IMR-90 (cell line): Measurements from ENCODE around the gene LRP1B. TPM values are rescaled to one million over a fixed set of nuclear protein-coding genes. Genes with fewer than 3 reads are reported as not detected.

Source experiments
- ATAC-seq: fragments of 200-7000 bp; cut with Tn5 transposase; 2 replicates; pipeline ENCODE4 v1.9.1; 2020; ENCODE audit warnings: low read depth, mild to moderate bottlenecking, moderate library complexity
- BruUV-seq: library from RNA; stranded (reverse); fragments of 400-500 nt; replicated peaks from 2 replicates; lab custom pipeline; 2021; lab: Mats Ljungman, UMichigan
- CTCF ChIA-PET: fragments of 300-600 bp; formaldehyde crosslinking; extraction: SDS; loops from one replicate; lab custom pipeline; 2021; ENCODE audit warnings: antibody characterized with exemption; lab: Yijun Ruan, JAX
- POLR2A ChIA-PET: fragments of 300-600 bp; sonication (Branson Sonifier 250); formaldehyde crosslinking; loops from one replicate; lab custom pipeline; 2022; ENCODE audit warnings: antibody characterized with exemption; ENCODE audit not compliant: unreplicated experiment; lab: Charles Lee
- DNase-seq: peaks from one replicate; pipeline ENCODE4 v3.0.0; 2013
- H2AFZ ChIP-seq: replicated peaks from 2 replicates; pipeline ENCODE3; 2013; ENCODE audit warnings: low read length, mild to moderate bottlenecking; ENCODE audit not compliant: poor library complexity
- H2AK5ac ChIP-seq: 2 replicates; pipeline ENCODE4 v1.6.1; 2013; ENCODE audit warnings: low read depth, low read length, inconsistent platforms
- H2AK9ac ChIP-seq: replicated peaks from 2 replicates; pipeline ENCODE3; 2013; ENCODE audit warnings: mild to moderate bottlenecking, low read depth, low read length, moderate library complexity; ENCODE audit not compliant: poor library complexity
- H2BK120ac ChIP-seq: 2 replicates; pipeline ENCODE4 v1.6.1; 2013; ENCODE audit warnings: low read depth, low read length, inconsistent platforms
- H2BK15ac ChIP-seq: 3 replicates; pipeline ENCODE4 v1.6.1; 2013; ENCODE audit warnings: low read depth, low read length, inconsistent platforms
- H2BK20ac ChIP-seq: 2 replicates; pipeline ENCODE4 v1.6.1; 2013; ENCODE audit warnings: low read depth, mild to moderate bottlenecking, inconsistent platforms, low read length, moderate library complexity
- H2BK5ac ChIP-seq: 2 replicates; pipeline ENCODE4 v1.6.1; 2013; ENCODE audit warnings: mild to moderate bottlenecking, low read depth, low read length, inconsistent platforms; ENCODE audit not compliant: poor library complexity, severe bottlenecking
- H3K14ac ChIP-seq: replicated peaks from 2 replicates; pipeline ENCODE4 v1.6.1; 2013; ENCODE audit warnings: low read depth, low read length, inconsistent platforms
- H3K18ac ChIP-seq: 2 replicates; pipeline ENCODE4 v1.6.1; 2013; ENCODE audit warnings: low read depth, low read length, control low read depth
- H3K23ac ChIP-seq: 2 replicates; pipeline ENCODE4 v1.6.1; 2013; ENCODE audit warnings: low read depth, low read length, inconsistent platforms
- H3K27ac ChIP-seq: 2 replicates; pipeline ENCODE4 v1.5.1; 2013; ENCODE audit warnings: mild to moderate bottlenecking, control low read depth, low read length; ENCODE audit not compliant: insufficient read depth
- H3K27me3 ChIP-seq: 2 replicates; pipeline ENCODE4 v1.6.1; 2013; ENCODE audit warnings: low read length; ENCODE audit not compliant: control insufficient read depth, insufficient read depth
- H3K36me3 ChIP-seq: 2 replicates; pipeline ENCODE4 v1.6.1; 2013; ENCODE audit warnings: low read length, mixed read lengths; ENCODE audit not compliant: control insufficient read depth, insufficient read depth
- H3K4ac ChIP-seq: 2 replicates; pipeline ENCODE4 v1.6.1; 2013; ENCODE audit warnings: low read depth, low read length, inconsistent platforms
- H3K4me1 ChIP-seq: 2 replicates; pipeline ENCODE4 v1.6.1; 2013; ENCODE audit warnings: low read length, mixed read lengths; ENCODE audit not compliant: control insufficient read depth, insufficient read depth
- H3K4me2 ChIP-seq: 2 replicates; pipeline ENCODE4 v1.6.1; 2013; ENCODE audit warnings: low read depth, mild to moderate bottlenecking, control low read depth, low read length, moderate library complexity
- H3K4me3 ChIP-seq: 2 replicates; pipeline ENCODE4 v1.5.1; 2013; ENCODE audit warnings: low read depth, mild to moderate bottlenecking, control low read depth, low read length, moderate library complexity; ENCODE audit not compliant: insufficient read depth
- H3K56ac ChIP-seq: 2 replicates; pipeline ENCODE4 v1.6.1; 2013; ENCODE audit warnings: low read length, inconsistent platforms; ENCODE audit not compliant: insufficient read depth; ENCODE audit errors: extremely low read depth
- H3K79me1 ChIP-seq, 2 experiments: 2 replicates each; pipeline ENCODE4 v1.6.1; 2013; ENCODE audit warnings: low read length in 2 of 2, inconsistent platforms in 1 of 2, low read depth in 1 of 2
- H3K9ac ChIP-seq: 2 replicates; pipeline ENCODE4 v1.6.1; 2013; ENCODE audit warnings: low read depth, low read length, control low read depth
- H3K9me1 ChIP-seq: 2 replicates; pipeline ENCODE4 v1.6.1; 2013; ENCODE audit warnings: low read length, inconsistent platforms; ENCODE audit not compliant: insufficient read depth
- H3K9me3 ChIP-seq: 2 replicates; pipeline ENCODE4 v1.6.1; 2013; ENCODE audit warnings: low read length; ENCODE audit not compliant: control insufficient read depth, insufficient read depth
- H4K20me1 ChIP-seq: 2 replicates; pipeline ENCODE4 v1.6.1; 2013; ENCODE audit warnings: low read length, inconsistent platforms; ENCODE audit not compliant: insufficient read depth
- H4K5ac ChIP-seq: 2 replicates; pipeline ENCODE4 v1.6.1; 2013; ENCODE audit warnings: mild to moderate bottlenecking, low read depth, low read length, control low read depth
- H4K8ac ChIP-seq, 2 experiments: 2 replicates each; pipeline ENCODE4 v1.6.1; 2013; ENCODE audit warnings: low read depth in 2 of 2, low read length in 2 of 2, control low read depth in 1 of 2, inconsistent platforms in 1 of 2
- H4K91ac ChIP-seq: 2 replicates; pipeline ENCODE4 v1.6.1; 2013; ENCODE audit warnings: low read depth, low read length, inconsistent platforms; ENCODE audit not compliant: insufficient read depth
- BHLHE40 ChIP-seq: fragments of 150-350 bp; IDR thresholded peaks from 2 replicates; pipeline ENCODE4 v1.6.1; 2016; ENCODE audit warnings: mild to moderate bottlenecking, low read depth, low read length
- CEBPB ChIP-seq: IDR thresholded peaks from 2 replicates; pipeline ENCODE4 v1.6.1; 2012; ENCODE audit warnings: low read depth, low read length, improper control_type of control experiment
- CHD1 ChIP-seq: IDR thresholded peaks from 2 replicates; pipeline ENCODE4 v1.6.1; 2012; ENCODE audit warnings: low read depth, low read length, improper control_type of control experiment
- FOS ChIP-seq: fragments of 150-350 bp; IDR thresholded peaks from 2 replicates; pipeline ENCODE4 v1.6.1; 2016; ENCODE audit warnings: low read depth, low read length
- MAFK ChIP-seq: IDR thresholded peaks from 2 replicates; pipeline ENCODE4 v1.6.1; 2012; ENCODE audit warnings: low read depth, low read length, improper control_type of control experiment
- MAZ ChIP-seq: IDR thresholded peaks from 2 replicates; pipeline ENCODE4 v1.6.1; 2012; ENCODE audit warnings: low read depth, mild to moderate bottlenecking, low read length, improper control_type of control experiment, moderate library complexity, borderline replicate concordance
- MXI1 ChIP-seq: IDR thresholded peaks from 2 replicates; pipeline ENCODE4 v1.6.1; 2012; ENCODE audit warnings: low read depth, mild to moderate bottlenecking, low read length, moderate library complexity, borderline replicate concordance
- NFE2L2 ChIP-seq: fragments of 150-350 bp; IDR thresholded peaks from 2 replicates; pipeline ENCODE4 v1.6.1; 2016; ENCODE audit warnings: low read depth, mild to moderate bottlenecking, low read length
- POLR2A ChIP-seq: IDR thresholded peaks from 2 replicates; pipeline ENCODE4 v1.6.1; 2012; ENCODE audit warnings: mild to moderate bottlenecking, low read depth, low read length
- RAD21 ChIP-seq: IDR thresholded peaks from 2 replicates; pipeline ENCODE4 v1.6.1; 2012; ENCODE audit warnings: low read length, improper control_type of control experiment
- RCOR1 ChIP-seq: IDR thresholded peaks from 2 replicates; pipeline ENCODE4 v1.6.1; 2012; ENCODE audit warnings: mild to moderate bottlenecking, low read length, improper control_type of control experiment; ENCODE audit not compliant: insufficient replicate concordance
- RFX5 ChIP-seq: IDR thresholded peaks from 2 replicates; pipeline ENCODE4 v1.8.0; 2012; ENCODE audit warnings: low read depth, mild to moderate bottlenecking, low read length, moderate library complexity
- SMC3 ChIP-seq: fragments of 150-350 bp; IDR thresholded peaks from 2 replicates; pipeline ENCODE4 v1.6.1; 2016; ENCODE audit warnings: low read depth, mild to moderate bottlenecking, antibody characterized with exemption, low read length, moderate library complexity
- WGBS, 2 experiments: methylation state at CpG; one replicate each; pipeline versions ENCODE4 v1.1.5 to v1.1.7; 2013; ENCODE audit warnings: missing lambda C conversion rate in 2 of 2; ENCODE audit not compliant: insufficient read length in 1 of 2; ENCODE audit errors: extremely low coverage in 2 of 2; 5-methylcytosine and 5-hydroxymethylcytosine counted together
- dilution Hi-C: fragments of 300-500 bp; cut with HindIII; formaldehyde crosslinking; loops from one replicate; pipeline ENCODE4 v1.14.3; 2018; ENCODE audit warnings: low sequenced_read_pairs; ENCODE audit not compliant: unreplicated experiment
- in situ Hi-C: fragments of 300-500 bp; cut with MboI; formaldehyde crosslinking; loops from 3 replicates; pipeline ENCODE4 v1.14.3; 2019; ENCODE audit warnings: low sequenced_read_pairs, inconsistent platforms, mixed read lengths
- intact Hi-C: fragments of 100-400 bp; cut with micrococcal nuclease; formaldehyde crosslinking; loops from 2 replicates; pipeline ENCODE4 v1.10.0; 2022
- polyA plus RNA-seq, 3 experiments: library from polyadenylated mRNA; depleted of rRNA; stranded (reverse); fragments of >200 nt; gene quantifications; 2 replicates each; pipeline ENCODE4 v1.2.3, GENCODE V29; 2012; ENCODE audit warnings: low replicate concordance in 1 of 3
- total RNA-seq: library from RNA; depleted of rRNA; stranded (reverse); fragments of >200 nt; gene quantifications from 2 replicates; pipeline ENCODE4 v1.2.3, GENCODE V29; 2012
- TF ChIP-seq, protein P1 (sequence below): conservative IDR thresholded peaks from 2 replicates; pipeline ENCODE4 v1.5.1; 2012; ENCODE audit warnings: mild to moderate bottlenecking, low read depth, low read length, improper control_type of control experiment
- TF ChIP-seq, protein P2 (sequence below): fragments of 150-350 bp; IDR thresholded peaks from 2 replicates; pipeline ENCODE4 v1.6.1; 2017; ENCODE audit warnings: mild to moderate bottlenecking, antibody characterized with exemption, low read length, low read depth
- TF ChIP-seq, protein P3 (sequence below): fragments of 150-350 bp; IDR thresholded peaks from 2 replicates; pipeline ENCODE4 v1.6.1; 2016; ENCODE audit warnings: low read depth, mild to moderate bottlenecking, low read length, moderate library complexity, borderline replicate concordance

The LRP1B gene
- total and polyA plus RNA-seq, 2 of the 4 experiments (the other 2 are of a cell fraction) = under 0.01 to 0.02 TPM

DNA sequence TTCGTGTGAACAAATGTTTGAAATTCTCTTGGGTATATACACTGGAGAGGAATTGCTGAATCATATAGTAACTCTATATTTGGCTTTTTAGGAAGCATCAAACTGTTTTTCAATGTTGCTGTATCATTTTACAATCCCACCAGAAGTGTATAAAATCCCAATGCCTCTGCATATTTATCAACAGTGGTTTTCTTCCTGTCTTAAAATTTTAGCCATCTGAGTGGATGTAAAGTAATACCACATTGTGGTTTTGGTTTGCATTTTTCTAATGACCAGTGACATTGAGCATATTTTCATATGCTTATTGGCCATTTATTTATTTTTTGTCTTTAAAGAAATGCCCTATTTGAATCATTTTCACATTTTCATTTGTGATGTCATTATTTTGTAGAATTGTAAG is 22.8 kb upstream of the LRP1B start:
- no peak overlapping the region for H2AK5ac ChIP-seq
- no peak overlapping the region for H3K4me3 ChIP-seq
- ChIA-PET CTCF (no interaction called here), POLR2A (no interaction called here)
- no peaks in the 10 kb centered on the region for H3K27me3 ChIP-seq
- H3K18ac ChIP-seq = no peak overlapping the region
- no peak for DNase-seq
- no peak overlapping the region for H2BK15ac ChIP-seq
- H2AFZ ChIP-seq = no peak overlapping the region
- H2BK120ac ChIP-seq = no peak overlapping the region
- no peak overlapping the region for H3K27ac ChIP-seq
- no peak overlapping the region for H3K23ac ChIP-seq
- no peak overlapping the region for H4K91ac ChIP-seq
- no peaks in the 10 kb centered on the region for H3K36me3 ChIP-seq
- no peak overlapping the region for H2AK9ac ChIP-seq
- no peak overlapping the region for H2BK5ac ChIP-seq
- no peak overlapping the region for H4K8ac ChIP-seq
- H3K4me1 ChIP-seq = no peaks in the 10 kb centered on the region
- no TSS peak for BruUV-seq
- no peaks in the 10 kb centered on the region for H3K79me1 ChIP-seq
- TF ChIP-seq, protein P1, sequence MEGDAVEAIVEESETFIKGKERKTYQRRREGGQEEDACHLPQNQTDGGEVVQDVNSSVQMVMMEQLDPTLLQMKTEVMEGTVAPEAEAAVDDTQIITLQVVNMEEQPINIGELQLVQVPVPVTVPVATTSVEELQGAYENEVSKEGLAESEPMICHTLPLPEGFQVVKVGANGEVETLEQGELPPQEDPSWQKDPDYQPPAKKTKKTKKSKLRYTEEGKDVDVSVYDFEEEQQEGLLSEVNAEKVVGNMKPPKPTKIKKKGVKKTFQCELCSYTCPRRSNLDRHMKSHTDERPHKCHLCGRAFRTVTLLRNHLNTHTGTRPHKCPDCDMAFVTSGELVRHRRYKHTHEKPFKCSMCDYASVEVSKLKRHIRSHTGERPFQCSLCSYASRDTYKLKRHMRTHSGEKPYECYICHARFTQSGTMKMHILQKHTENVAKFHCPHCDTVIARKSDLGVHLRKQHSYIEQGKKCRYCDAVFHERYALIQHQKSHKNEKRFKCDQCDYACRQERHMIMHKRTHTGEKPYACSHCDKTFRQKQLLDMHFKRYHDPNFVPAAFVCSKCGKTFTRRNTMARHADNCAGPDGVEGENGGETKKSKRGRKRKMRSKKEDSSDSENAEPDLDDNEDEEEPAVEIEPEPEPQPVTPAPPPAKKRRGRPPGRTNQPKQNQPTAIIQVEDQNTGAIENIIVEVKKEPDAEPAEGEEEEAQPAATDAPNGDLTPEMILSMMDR = no peak
- no peak for TF ChIP-seq RCOR1
- no peak for TF ChIP-seq MAFK
- no peak for TF ChIP-seq CHD1
- no peak for TF ChIP-seq SMC3
- TF ChIP-seq BHLHE40 = no peak
- no peak for TF ChIP-seq CEBPB
- TF ChIP-seq, protein P2, sequence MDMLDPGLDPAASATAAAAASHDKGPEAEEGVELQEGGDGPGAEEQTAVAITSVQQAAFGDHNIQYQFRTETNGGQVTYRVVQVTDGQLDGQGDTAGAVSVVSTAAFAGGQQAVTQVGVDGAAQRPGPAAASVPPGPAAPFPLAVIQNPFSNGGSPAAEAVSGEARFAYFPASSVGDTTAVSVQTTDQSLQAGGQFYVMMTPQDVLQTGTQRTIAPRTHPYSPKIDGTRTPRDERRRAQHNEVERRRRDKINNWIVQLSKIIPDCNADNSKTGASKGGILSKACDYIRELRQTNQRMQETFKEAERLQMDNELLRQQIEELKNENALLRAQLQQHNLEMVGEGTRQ = no peak
- no peak for TF ChIP-seq FOS
- no peak for TF ChIP-seq RAD21
- no peak for TF ChIP-seq POLR2A
- TF ChIP-seq MXI1 = no peak
- TF ChIP-seq, protein P3, sequence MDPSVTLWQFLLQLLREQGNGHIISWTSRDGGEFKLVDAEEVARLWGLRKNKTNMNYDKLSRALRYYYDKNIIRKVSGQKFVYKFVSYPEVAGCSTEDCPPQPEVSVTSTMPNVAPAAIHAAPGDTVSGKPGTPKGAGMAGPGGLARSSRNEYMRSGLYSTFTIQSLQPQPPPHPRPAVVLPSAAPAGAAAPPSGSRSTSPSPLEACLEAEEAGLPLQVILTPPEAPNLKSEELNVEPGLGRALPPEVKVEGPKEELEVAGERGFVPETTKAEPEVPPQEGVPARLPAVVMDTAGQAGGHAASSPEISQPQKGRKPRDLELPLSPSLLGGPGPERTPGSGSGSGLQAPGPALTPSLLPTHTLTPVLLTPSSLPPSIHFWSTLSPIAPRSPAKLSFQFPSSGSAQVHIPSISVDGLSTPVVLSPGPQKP = no peak
- TF ChIP-seq MAZ = no peak
- no peak for TF ChIP-seq NFE2L2
- TF ChIP-seq RFX5 = no peak
- ATAC-seq = no peak
- H2BK20ac ChIP-seq = no peak overlapping the region
- dilution Hi-C loops (no loop called here), in situ Hi-C loops (no loop called here), intact Hi-C loops (no loop called here)
- H4K20me1 ChIP-seq = no peaks in the 10 kb centered on the region
- H3K14ac ChIP-seq = no peak overlapping the region
- H3K9me1 ChIP-seq = no peaks in the 10 kb centered on the region
- no peak overlapping the region for H3K4me2 ChIP-seq
- no peak overlapping the region for H3K56ac ChIP-seq
- no peak overlapping the region for H4K5ac ChIP-seq
- no peaks in the 10 kb centered on the region for H3K9me3 ChIP-seq
- no peak overlapping the region for H3K4ac ChIP-seq
- H3K9ac ChIP-seq = no peak overlapping the region
- no CpG with 5 or more reads among the region's 1 CpG for WGBS, 2 experiments
